ENCODE data around the gene LAMTOR2. TPM values are rescaled to one million over a fixed set of nuclear protein-coding genes. Genes with fewer than 3 reads are reported as not detected.
A peak's percentile ranks its signal among the peaks of the same experiment; 100 is the strongest.
"Not testable (repeated sequence)": the region's sequence is repeated elsewhere in the genome, so short reads cannot be mapped to it uniquely, and the experiment has no call there.

LAMTOR2 gene
- total RNA-seq, 2 experiments from 2014 or later = 72.4 to 74.1 TPM

DNA sequence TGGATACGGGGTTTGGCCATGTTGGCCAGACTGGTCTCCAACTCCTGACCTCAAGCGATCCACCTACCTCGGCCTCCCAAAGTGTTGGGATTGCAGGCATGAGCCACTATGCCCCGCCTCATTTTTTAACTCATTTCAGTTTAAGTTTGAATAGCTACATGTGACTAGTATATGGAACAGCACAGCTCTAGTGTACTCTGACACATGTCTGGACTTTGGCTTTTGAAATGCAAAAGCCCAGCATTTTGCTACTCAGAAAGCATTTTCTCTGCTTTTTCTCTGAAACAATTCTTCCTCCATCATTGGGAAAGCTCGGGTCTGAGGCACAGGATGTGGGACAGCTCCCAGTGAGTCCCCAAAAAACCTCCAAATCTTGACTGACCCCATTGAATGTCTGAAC lies 29.8 kb upstream of the LAMTOR2 start:
- Mint-ChIP-seq H3K4me1 (ENCODE audit: low read depth) (peaks cover 24% of the 10 kb centered on the region), H3K27me3 (ENCODE audit: low read depth) (peaks cover 13% of the 10 kb centered on the region), H3K4me3 (no peak overlapping the region), H3K27ac (no peak overlapping the region), H3K36me3 (ENCODE audit: low read depth) (peaks cover 8% of the 10 kb centered on the region), H3K9me3 (ENCODE audit: insufficient read depth) (no peaks in the 10 kb centered on the region)
- CTCF ChIA-PET = interaction anchor here (1.0 to 3.0 kb wide), 5 partner anchors 8 to 87 kb away, joined by 3 to 14 read pairs (median 8); no protein-coding TSS in a partner anchor
- ATAC-seq = no peak
- no peak for DNase-seq
- POLR2A ChIA-PET = interaction anchor here (0.9 kb wide), 1 partner anchor 90 kb away, joined by 3 read pairs; the partner anchor contains the start of gene KHDC4

DNA sequence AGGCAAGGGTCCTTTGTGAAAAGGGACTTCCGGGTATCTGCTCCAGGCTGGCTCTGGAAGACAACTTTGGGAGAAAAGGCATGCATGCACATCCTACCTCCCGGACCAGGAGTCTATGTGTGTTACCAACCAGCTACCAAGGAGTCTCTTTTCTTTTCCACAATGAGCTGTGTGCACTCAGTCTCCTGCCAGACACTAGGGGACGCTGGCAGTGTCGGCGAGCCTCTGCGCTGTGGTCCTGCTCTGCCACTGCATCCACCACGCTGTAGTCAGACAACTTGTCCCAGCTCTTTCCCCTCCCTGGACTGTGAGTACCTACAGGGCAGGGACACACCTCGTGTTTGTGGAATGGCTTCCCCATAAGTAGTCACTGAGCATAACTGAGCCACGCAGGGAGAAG lies 28.7 kb upstream of the LAMTOR2 start:
- peak; percentile 58 for DNase-seq
- no peak overlapping the region for H3K27ac Mint-ChIP-seq
- ATAC-seq = peak; percentile 86
- H3K4me1 Mint-ChIP-seq (ENCODE audit: low read depth) = peaks cover 18% of the 10 kb centered on the region
- H3K27me3 Mint-ChIP-seq (ENCODE audit: low read depth) = peaks cover 13% of the 10 kb centered on the region
- no peak overlapping the region for H3K4me3 Mint-ChIP-seq
- ChIA-PET CTCF (interaction anchor here (0.7 to 3.0 kb wide), 13 partner anchors 10 to 167 kb away, joined by 3 to 16 read pairs (median 3); partner anchors contain the start of gene SYT11), POLR2A (no interaction called here)
- no peaks in the 10 kb centered on the region for H3K36me3 Mint-ChIP-seq (ENCODE audit: low read depth)
- no peaks in the 10 kb centered on the region for H3K9me3 Mint-ChIP-seq (ENCODE audit: insufficient read depth)

DNA sequence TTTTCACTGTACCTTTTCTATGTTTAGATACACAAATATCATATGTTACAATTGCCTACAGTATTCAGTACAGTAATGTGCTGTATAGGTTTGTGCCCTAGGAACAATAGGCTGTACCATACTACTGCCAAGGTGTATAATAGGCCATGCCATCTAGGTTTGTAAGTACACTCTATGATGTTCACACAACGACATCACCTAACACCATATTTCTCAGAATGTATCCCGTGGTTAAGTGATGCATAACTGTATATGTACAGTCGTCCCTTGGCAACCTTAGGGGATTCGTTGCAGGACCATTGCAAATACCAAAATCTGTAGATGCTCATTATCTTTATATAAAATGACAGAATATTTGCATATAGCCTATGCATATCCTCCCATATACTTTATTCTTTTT lies 28.0 kb upstream of the LAMTOR2 start:
- Mint-ChIP-seq H3K9me3 (ENCODE audit: insufficient read depth) (no peaks in the 10 kb centered on the region), H3K36me3 (ENCODE audit: low read depth) (no peaks in the 10 kb centered on the region), H3K27ac (no peak overlapping the region), H3K4me1 (ENCODE audit: low read depth) (peaks cover 14% of the 10 kb centered on the region), H3K27me3 (ENCODE audit: low read depth) (peaks cover 13% of the 10 kb centered on the region), H3K4me3 (no peak overlapping the region)
- peak; percentile 46 for ATAC-seq
- CTCF ChIA-PET = interaction anchor here (0.7 to 3.0 kb wide), 8 partner anchors 10 to 110 kb away, joined by 3 to 16 read pairs (median 4); no protein-coding TSS in a partner anchor
- POLR2A ChIA-PET = no interaction called here
- DNase-seq = no peak

DNA sequence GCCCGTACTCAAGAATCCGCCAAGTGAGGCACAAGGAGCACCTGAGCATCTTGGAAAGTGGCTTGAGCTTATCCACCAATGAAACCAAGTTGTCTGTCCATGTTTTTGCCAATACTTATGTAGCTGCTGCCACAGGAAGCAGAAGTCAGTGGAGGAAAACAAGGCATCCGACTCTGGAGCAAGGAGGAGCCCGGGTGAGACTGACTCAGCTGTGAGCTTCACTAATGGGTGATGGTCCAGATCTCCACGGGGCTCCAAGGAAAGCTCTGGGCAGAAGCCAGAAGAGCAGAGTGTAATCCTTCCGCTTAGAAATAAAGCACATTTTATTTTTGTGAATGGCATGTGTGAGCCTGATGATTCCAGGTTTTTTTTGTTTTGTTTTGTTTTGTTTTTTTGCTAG lies 21.6 kb upstream of the LAMTOR2 start:
- Mint-ChIP-seq H3K9me3 (ENCODE audit: insufficient read depth) (no peaks in the 10 kb centered on the region), H3K36me3 (ENCODE audit: low read depth) (peaks cover 9% of the 10 kb centered on the region), H3K4me1 (ENCODE audit: low read depth) (peaks cover 3% of the 10 kb centered on the region), H3K27ac (no peak overlapping the region), H3K4me3 (no peak overlapping the region), H3K27me3 (ENCODE audit: low read depth) (no peaks in the 10 kb centered on the region)
- ATAC-seq (no peak), DNase-seq (no peak)
- POLR2A ChIA-PET = no interaction called here
- CTCF ChIA-PET = interaction anchor here (1.2 kb wide), 1 partner anchor 33 kb away, joined by 3 read pairs; no protein-coding TSS in a partner anchor

DNA sequence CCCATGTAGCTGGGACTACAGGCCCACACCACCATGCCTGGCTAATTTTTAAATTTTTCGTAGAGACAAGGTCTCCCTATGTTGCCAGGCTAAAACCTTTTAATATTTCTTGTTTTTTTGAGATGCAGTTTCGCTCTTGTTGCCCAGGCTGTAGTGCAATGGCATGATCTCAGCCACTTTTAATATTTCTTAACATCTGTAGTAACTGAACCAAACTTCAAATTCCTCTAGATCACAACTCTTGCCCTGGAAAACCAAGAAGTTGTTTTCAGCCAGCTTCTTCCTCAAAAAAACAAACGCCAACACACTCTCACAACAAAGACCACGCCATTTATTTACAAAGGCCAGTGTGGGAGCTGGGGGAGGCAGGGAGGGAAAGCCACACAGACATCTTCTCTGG lies 19.6 kb upstream of the LAMTOR2 start:
- CTCF ChIA-PET; ATAC-seq; H3K27ac Mint-ChIP-seq; H3K4me3 Mint-ChIP-seq; H3K27me3 Mint-ChIP-seq (ENCODE audit: low read depth); DNase-seq; H3K9me3 Mint-ChIP-seq (ENCODE audit: insufficient read depth); POLR2A ChIA-PET; H3K4me1 Mint-ChIP-seq (ENCODE audit: low read depth): not testable (repeated sequence)
- peaks cover 11% of the 10 kb centered on the region for H3K36me3 Mint-ChIP-seq (ENCODE audit: low read depth)

DNA sequence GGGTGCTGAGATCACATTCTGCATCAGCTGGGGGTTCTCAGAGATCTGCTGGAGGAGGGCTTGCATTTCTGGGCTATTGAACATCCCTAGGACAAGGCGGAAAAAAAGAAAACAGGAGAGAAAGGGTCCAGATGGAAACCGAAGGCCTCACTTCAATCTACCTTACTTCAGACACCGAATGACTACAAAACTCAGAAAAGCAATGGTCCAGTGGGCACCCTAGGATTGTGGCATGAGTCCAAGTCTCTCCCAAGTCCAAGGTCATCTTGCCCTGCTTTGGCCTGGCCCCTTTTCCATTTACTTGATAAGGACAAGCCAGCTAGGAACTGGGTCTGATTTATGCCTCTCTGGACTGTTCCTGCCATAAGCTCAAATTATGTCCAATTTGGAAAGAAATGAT lies 11.8 kb upstream of the LAMTOR2 start:
- no peak overlapping the region for H3K27ac Mint-ChIP-seq
- POLR2A ChIA-PET = no interaction called here
- H3K27me3 Mint-ChIP-seq (ENCODE audit: low read depth) = no peaks in the 10 kb centered on the region
- H3K4me3 Mint-ChIP-seq = no peak overlapping the region
- DNase-seq (no peak), ATAC-seq (no peak)
- no peaks in the 10 kb centered on the region for H3K9me3 Mint-ChIP-seq (ENCODE audit: insufficient read depth)
- H3K4me1 Mint-ChIP-seq (ENCODE audit: low read depth) = peaks cover 7% of the 10 kb centered on the region
- CTCF ChIA-PET = interaction anchor here (1.1 to 2.9 kb wide), 2 partner anchors 10 to 23 kb away, joined by 3 to 14 read pairs; no protein-coding TSS in a partner anchor
- peaks cover 20% of the 10 kb centered on the region for H3K36me3 Mint-ChIP-seq (ENCODE audit: low read depth)

DNA sequence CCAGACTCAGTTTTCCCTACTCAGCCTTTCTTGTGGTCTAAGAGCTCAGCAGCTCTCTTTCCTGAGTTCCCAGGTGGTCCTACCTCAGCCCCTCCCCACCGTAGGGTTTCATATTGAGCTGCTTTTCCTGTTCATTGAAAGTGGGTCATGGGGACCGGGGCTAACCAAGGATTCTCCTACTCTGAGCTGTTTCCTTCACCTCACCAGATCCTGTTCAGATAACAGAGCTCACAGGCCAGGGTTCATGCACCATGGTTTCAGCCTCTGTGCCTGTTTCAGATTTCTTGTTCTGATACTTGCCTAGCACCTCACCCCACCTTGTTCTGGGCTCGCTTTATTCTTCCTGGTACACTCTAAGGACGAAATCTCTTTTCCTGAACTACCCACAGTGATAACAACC lies 9.5 kb upstream of the LAMTOR2 start:
- H3K27ac Mint-ChIP-seq = peak overlapping the region; percentile 60
- ChIA-PET POLR2A (interaction anchor here (1.0 kb wide), 1 partner anchor 22 kb away, joined by 3 read pairs; no protein-coding TSS in a partner anchor), CTCF (interaction anchor here (1.1 to 2.9 kb wide), 2 partner anchors 16 to 21 kb away, joined by 3 to 14 read pairs; no protein-coding TSS in a partner anchor)
- no peak overlapping the region for H3K4me3 Mint-ChIP-seq
- ATAC-seq (peak; percentile 49), DNase-seq (no peak)
- peaks cover 28% of the 10 kb centered on the region for H3K36me3 Mint-ChIP-seq (ENCODE audit: low read depth)
- H3K9me3 Mint-ChIP-seq (ENCODE audit: insufficient read depth) = no peaks in the 10 kb centered on the region
- H3K4me1 Mint-ChIP-seq (ENCODE audit: low read depth) = peaks cover 7% of the 10 kb centered on the region
- no peaks in the 10 kb centered on the region for H3K27me3 Mint-ChIP-seq (ENCODE audit: low read depth)

DNA sequence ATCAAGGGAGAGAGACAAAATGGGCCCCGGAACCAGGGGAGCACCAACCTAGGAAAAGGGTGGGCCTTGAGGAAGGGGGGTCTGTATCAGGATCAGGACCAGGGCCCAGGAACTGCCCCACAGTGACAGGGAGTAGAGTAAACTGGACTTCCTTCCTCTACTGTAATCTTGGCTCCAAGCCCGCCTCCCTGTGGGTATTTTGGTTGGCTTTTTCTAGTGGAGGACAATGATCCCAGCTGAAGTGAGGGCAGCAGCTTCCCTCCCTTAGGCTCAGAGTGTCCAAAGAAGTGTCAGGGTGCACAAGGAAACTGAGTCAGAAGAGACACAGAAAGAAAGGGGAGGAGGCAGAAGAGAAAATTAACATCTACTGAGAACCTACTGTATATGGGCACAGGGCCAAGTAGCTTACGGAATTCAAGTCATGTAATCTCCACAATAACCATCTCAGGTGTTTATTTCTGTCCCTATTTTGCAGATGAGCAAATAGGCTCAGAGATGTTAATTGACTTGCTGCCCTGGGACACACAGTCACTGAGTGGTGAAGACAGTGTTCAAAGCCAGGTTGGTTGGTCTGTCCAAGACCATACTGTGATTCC lies 5.8 kb upstream of the LAMTOR2 start:
- DNase-seq (no peak), ATAC-seq (no peak)
- Mint-ChIP-seq H3K36me3 (ENCODE audit: low read depth) (peaks cover 21% of the 10 kb centered on the region), H3K27me3 (ENCODE audit: low read depth) (no peaks in the 10 kb centered on the region), H3K27ac (no peak overlapping the region), H3K4me1 (ENCODE audit: low read depth) (peaks cover 14% of the 10 kb centered on the region), H3K9me3 (ENCODE audit: insufficient read depth) (no peaks in the 10 kb centered on the region), H3K4me3 (no peak overlapping the region)
- ChIA-PET POLR2A (interaction anchor here (0.6 kb wide), 1 partner anchor 109 kb away, joined by 7 read pairs; no protein-coding TSS in a partner anchor), CTCF (interaction anchor here (1.6 kb wide), 1 partner anchor 8 kb away, joined by 4 read pairs; no protein-coding TSS in a partner anchor)

DNA sequence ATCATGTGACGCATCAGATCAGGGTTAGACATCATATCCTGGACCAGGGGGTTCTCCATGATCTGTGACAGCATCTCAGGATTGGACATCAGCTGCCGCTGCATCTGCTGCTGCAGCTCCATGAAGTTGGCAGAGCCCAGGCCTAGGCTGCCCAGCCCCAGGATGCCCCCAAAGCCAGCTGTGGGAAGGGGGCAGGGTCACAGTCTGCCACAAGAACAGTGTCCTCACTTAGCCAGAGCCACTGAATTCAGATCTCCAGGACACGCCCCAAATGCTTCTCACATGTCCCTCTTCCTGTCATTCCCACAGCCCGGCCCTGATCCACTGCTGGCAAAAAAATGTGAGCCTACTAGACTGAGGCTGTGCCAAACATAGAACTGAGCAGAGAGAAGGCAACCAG lies 4.2 kb upstream of the LAMTOR2 start:
- POLR2A ChIA-PET = no interaction called here
- Mint-ChIP-seq H3K36me3 (ENCODE audit: low read depth) (peaks cover 12% of the 10 kb centered on the region), H3K4me1 (ENCODE audit: low read depth) (peaks cover 12% of the 10 kb centered on the region), H3K4me3 (no peak overlapping the region), H3K9me3 (ENCODE audit: insufficient read depth) (no peaks in the 10 kb centered on the region), H3K27ac (no peak overlapping the region), H3K27me3 (ENCODE audit: low read depth) (no peaks in the 10 kb centered on the region)
- ATAC-seq (no peak), DNase-seq (no peak)
- CTCF ChIA-PET = interaction anchor here (1.9 kb wide), 1 partner anchor 16 kb away, joined by 8 read pairs; no protein-coding TSS in a partner anchor

DNA sequence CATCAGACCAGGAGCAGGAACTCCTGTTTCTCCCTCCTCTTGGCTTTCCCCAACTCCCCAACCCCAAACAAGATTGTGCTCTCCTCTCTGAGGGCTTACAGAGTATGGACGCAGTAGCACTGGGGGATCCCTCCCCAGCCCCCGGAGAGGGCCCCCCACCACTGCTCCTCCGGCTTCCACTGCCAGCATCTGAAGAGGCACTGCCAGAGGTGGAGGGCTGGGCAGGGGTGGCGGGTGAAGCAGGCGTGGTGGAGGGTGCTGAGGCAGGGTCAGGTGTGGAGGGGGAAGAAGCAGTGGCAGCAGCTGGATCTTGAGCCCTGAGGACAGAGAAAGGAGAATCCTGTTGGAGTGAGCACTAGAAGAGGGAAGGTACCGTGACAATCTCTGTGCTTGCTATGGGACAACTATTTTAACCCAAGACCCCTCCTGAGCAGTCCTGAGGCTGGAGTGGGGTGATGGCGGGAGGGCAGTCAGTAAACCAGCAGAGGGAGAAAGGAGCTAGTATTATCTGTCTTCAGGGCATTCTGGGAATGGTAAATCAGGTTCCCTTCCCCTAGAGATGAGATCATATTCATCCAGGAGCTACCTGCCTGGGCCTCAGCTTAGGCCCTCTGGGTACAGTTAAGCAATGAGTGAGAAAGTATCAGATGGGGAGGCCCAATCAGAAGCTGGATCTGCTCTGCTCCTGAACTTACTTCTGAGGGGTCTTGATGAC lies 3.4 kb upstream of the LAMTOR2 start:
- POLR2A ChIA-PET = no interaction called here
- Mint-ChIP-seq H3K27ac (no peak overlapping the region), H3K4me1 (ENCODE audit: low read depth) (peaks cover 17% of the 10 kb centered on the region), H3K27me3 (ENCODE audit: low read depth) (no peaks in the 10 kb centered on the region), H3K36me3 (ENCODE audit: low read depth) (peaks cover 13% of the 10 kb centered on the region), H3K9me3 (ENCODE audit: insufficient read depth) (no peaks in the 10 kb centered on the region), H3K4me3 (no peak overlapping the region)
- CTCF ChIA-PET = interaction anchor here (1.2 to 2.4 kb wide), 4 partner anchors 10 to 46 kb away, joined by 3 to 12 read pairs (median 6); no protein-coding TSS in a partner anchor
- DNase-seq = no peak
- ATAC-seq = no peak

DNA sequence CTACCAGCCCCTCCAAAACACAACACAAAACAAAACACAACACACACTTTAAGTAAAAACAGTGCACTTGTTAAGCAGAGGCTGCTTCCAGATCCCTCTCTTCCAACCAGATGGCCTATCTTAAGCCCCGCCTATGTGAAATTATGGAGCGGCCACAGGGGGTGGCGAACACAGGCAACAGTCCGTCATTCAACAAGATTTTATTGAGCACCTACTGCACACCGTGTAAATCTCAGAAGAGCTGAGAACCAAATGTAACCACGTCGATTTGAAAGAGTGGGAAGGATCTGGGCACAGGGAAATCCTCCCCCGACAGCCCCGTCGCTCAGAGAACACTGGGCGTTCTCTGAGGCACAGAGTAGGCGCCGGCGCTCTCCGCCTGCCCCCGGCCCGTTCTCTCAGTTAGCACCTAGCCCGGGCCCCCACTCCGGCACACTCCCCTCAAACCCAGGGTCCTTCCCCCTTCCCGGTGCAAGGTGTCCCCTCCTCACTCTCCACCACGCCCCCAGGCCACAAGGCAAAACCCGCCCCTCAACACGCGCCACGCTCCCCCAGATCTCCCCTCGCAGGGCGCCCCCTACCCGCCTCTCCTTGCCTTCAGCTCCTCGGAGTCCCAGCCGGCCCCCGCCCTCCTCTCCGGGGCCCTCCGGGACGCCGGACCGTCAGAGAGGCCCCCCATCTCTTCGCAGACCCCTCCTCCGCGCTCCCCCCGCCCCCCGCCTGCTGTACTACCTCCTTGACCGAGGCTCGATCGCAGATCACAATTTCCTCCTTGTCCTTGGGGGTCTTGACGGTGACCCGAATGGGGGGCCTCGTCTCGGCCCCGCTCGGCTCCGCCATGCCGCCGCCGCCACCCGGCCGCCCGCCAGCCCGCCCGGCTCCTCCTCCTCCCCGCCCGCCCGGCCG lies 1.5 kb upstream of the LAMTOR2 start:
- peak overlapping the region; percentile 91 for H3K4me3 Mint-ChIP-seq
- CTCF ChIA-PET = interaction anchor here (0.9 to 2.4 kb wide), 11 partner anchors 10 to 228 kb away, joined by 3 to 12 read pairs (median 4); partner anchors contain the start of genes ARHGEF2 and SYT11
- ATAC-seq (peak; percentile 41), DNase-seq (peak; percentile 75)
- POLR2A ChIA-PET = no interaction called here
- no peaks in the 10 kb centered on the region for H3K27me3 Mint-ChIP-seq (ENCODE audit: low read depth)
- H3K4me1 Mint-ChIP-seq (ENCODE audit: low read depth) = peaks cover 23% of the 10 kb centered on the region
- peak overlapping the region; percentile 80 for H3K27ac Mint-ChIP-seq
- no peaks in the 10 kb centered on the region for H3K9me3 Mint-ChIP-seq (ENCODE audit: insufficient read depth)
- peaks cover 21% of the 10 kb centered on the region for H3K36me3 Mint-ChIP-seq (ENCODE audit: low read depth)
